Naive thymus-derived CD4-positive, alpha-beta T cell (primary cell): ENCODE results near the gene GDPD3. TPM values are rescaled to one million over a fixed set of nuclear protein-coding genes. Genes with fewer than 3 reads are reported as not detected.
A peak's percentile ranks its signal among the peaks of the same experiment; 100 is the strongest.

Experiments
- ATAC-seq: fragments of 150-1000 bp; cut with Tn5 transposase; 2 replicates; pipeline ENCODE4 v1.10.0; 2021; ENCODE audit warnings: mild to moderate bottlenecking, moderate library complexity
- CTCF ChIA-PET: fragments of 350-600 bp; sonication (Branson Sonifier 250); formaldehyde crosslinking; loops from one replicate; lab custom pipeline; 2021; ENCODE audit warnings: antibody characterized with exemption; lab: Charles Lee
- POLR2A ChIA-PET: fragments of 350-600 bp; sonication (Branson Sonifier 250); formaldehyde crosslinking; loops from one replicate; lab custom pipeline; 2021; ENCODE audit warnings: antibody characterized with exemption, inconsistent platforms; lab: Charles Lee
- DNase-seq, 9 donors: peaks; one replicate each; pipeline versions ENCODE4 v3.0.0 to v3.0.0-alpha.2; 2020 to 2022; ENCODE audit warnings: mixed read lengths in 1 of 9
- H3K27ac ChIP-seq: one replicate; pipeline ENCODE4 v1.7.0; 2013; ENCODE audit warnings: mild to moderate bottlenecking, low read depth, low read length, moderate library complexity
- H3K27me3 ChIP-seq, 2 donors: one replicate each; pipeline ENCODE4 v1.7.0; 2013; ENCODE audit warnings: low read length in 2 of 2, mild to moderate bottlenecking in 2 of 2, moderate library complexity in 2 of 2; ENCODE audit not compliant: control insufficient read depth in 2 of 2, insufficient read depth in 2 of 2
- H3K36me3 ChIP-seq, 3 experiments: 1 replicate in 2 of 3; 2 replicates in 1 of 3; pipeline ENCODE4 v1.7.0; 2013; ENCODE audit warnings: low read length in 3 of 3, mild to moderate bottlenecking in 3 of 3, moderate library complexity in 1 of 3; ENCODE audit not compliant: insufficient read depth in 3 of 3, control insufficient read depth in 2 of 3
- H3K4me1 ChIP-seq, 2 donors: one replicate each; pipeline ENCODE4 v1.7.0; 2013; ENCODE audit warnings: low read length in 2 of 2, mild to moderate bottlenecking in 2 of 2, moderate library complexity in 1 of 2; ENCODE audit not compliant: control insufficient read depth in 2 of 2, insufficient read depth in 2 of 2
- H3K4me3 ChIP-seq: 2 replicates; pipeline ENCODE4 v1.7.0; 2013; ENCODE audit warnings: mild to moderate bottlenecking, low read length
- H3K9me3 ChIP-seq, 3 experiments: 1 replicate in 2 of 3; 2 replicates in 1 of 3; pipeline ENCODE4 v1.7.0; 2013; ENCODE audit warnings: low read length in 3 of 3; ENCODE audit not compliant: control insufficient read depth in 2 of 3
- H3K27ac Mint-ChIP-seq, 9 donors: one replicate each; pipeline ENCODE4 v1.8.0; 2020 to 2022; ENCODE audit warnings: mixed read lengths in 9 of 9, mild to moderate bottlenecking in 8 of 9, moderate library complexity in 5 of 9, inconsistent platforms in 2 of 9
- H3K27me3 Mint-ChIP-seq, 5 donors: one replicate each; pipeline ENCODE4 v1.8.0; 2021 to 2022; ENCODE audit warnings: mixed read lengths in 5 of 5, mild to moderate bottlenecking in 1 of 5
- H3K36me3 Mint-ChIP-seq, 5 donors: one replicate each; pipeline ENCODE4 v1.8.0; 2020 to 2022; ENCODE audit warnings: mixed read lengths in 5 of 5, mild to moderate bottlenecking in 3 of 5, inconsistent platforms in 1 of 5
- H3K4me1 Mint-ChIP-seq, 7 donors: one replicate each; pipeline ENCODE4 v1.8.0; 2020 to 2022; ENCODE audit warnings: mixed read lengths in 7 of 7, mild to moderate bottlenecking in 3 of 7, inconsistent platforms in 1 of 7
- H3K4me3 Mint-ChIP-seq, 10 donors: one replicate each; pipeline ENCODE4 v1.8.0; 2020 to 2022; ENCODE audit warnings: mild to moderate bottlenecking in 10 of 10, mixed read lengths in 10 of 10, moderate library complexity in 6 of 10, inconsistent platforms in 2 of 10
- H3K9me3 Mint-ChIP-seq, 11 donors: one replicate each; pipeline ENCODE4 v1.8.0; 2020 to 2022; ENCODE audit warnings: mixed read lengths in 11 of 11, mild to moderate bottlenecking in 4 of 11, inconsistent platforms in 1 of 11, moderate library complexity in 1 of 11
- intact Hi-C, 2 donors: fragments of 100-400 bp; cut with micrococcal nuclease; formaldehyde crosslinking; loops; one replicate each; pipeline ENCODE4 v1.15.1; 2023
- polyA plus RNA-seq, 2 donors: library from polyadenylated mRNA; unstranded; fragments of 300-500 nt; fragmentation: Illumina TruSeq; gene quantifications; one replicate each; pipeline ENCODE4 v1.2.3, GENCODE V29; 2021
- total RNA-seq, 6 experiments: library from RNA in 5 of 6; stranded (reverse) in 5 of 6; gene quantifications; 1 replicate in 5 of 6; 2 replicates in 1 of 6; pipeline ENCODE4 v1.2.3 and lab custom pipeline; 2021 to 2026

Gene GDPD3
- total and polyA plus RNA-seq, 7 experiments from 2014 or later, result 7.9 to 39.3 (median 12.3) TPM; not detected in 2

- Mint-ChIP-seq H3K27ac (peak overlapping the region in 5 of 9 donors; percentile 2 to 81 (median 65)), H3K4me3 (no peak overlapping the region)
- DNase-seq, result no peak
These were observed 29.9 kb downstream of the GDPD3 start for GRCh38 chr16:30083216-30084055.

DNA sequence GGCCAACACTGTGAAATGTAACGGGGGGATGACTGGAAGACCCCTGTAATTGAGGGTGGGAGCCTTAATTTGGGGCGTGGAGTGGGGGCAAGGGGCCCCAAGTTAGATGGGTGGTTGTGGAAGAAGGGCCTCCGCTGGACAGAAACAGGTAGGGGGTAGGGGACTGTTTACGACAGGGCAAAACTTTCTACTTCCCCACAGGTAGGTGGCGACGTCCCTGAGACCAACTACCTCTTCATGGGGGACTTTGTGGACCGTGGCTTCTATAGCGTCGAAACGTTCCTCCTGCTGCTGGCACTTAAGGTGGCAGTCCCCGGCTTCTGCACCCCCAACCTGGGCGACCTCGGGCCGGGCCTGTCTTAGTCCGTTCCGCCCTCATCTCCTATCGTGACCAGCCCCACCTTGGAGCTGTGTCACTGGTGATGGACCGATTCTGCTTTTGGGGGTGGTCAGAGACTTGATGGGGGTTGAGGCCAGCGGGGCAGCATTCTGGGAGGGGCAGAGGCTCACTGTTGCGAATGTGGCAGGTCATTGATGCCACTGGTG, 30.7 kb downstream of the GDPD3 start:
- no peak for ATAC-seq
- H3K4me3 Mint-ChIP-seq, result no peak overlapping the region
- no peaks in the 10 kb centered on the region for H3K27me3 ChIP-seq
- ChIA-PET CTCF (interaction anchor here (0.9 kb wide), 1 partner anchor 9 kb away, joined by 3 read pairs; the partner anchor contains the start of gene TBX6), POLR2A (interaction anchor here (1.6 kb wide), 1 partner anchor 15 kb away, joined by 4 read pairs; no protein-coding TSS in a partner anchor)
- peaks cover 2 to 9% of the 10 kb centered on the region in 2 donors for H3K4me1 ChIP-seq
- H3K4me3 ChIP-seq, result no peak overlapping the region
- peak overlapping the region in 5 of 9 donors; percentile 14 to 73 (median 63) for H3K27ac Mint-ChIP-seq
- no peak for DNase-seq
- H3K4me1 Mint-ChIP-seq, result peaks cover 16 to 29% (median 20%) of the 10 kb centered on the region in 7 donors
- H3K27ac ChIP-seq, result no peak overlapping the region
- H3K36me3 ChIP-seq, result peaks cover 7 to 78% (median 27%) of the 10 kb centered on the region in 3 experiments
- no peaks in the 10 kb centered on the region for H3K9me3 ChIP-seq
- no peaks in the 10 kb centered on the region for H3K9me3 Mint-ChIP-seq
- H3K27me3 Mint-ChIP-seq, result no peaks in the 10 kb centered on the region
- intact Hi-C loops, result no loop called here
- peaks cover 0 to 38% (median 16%) of the 10 kb centered on the region in 5 donors for H3K36me3 Mint-ChIP-seq

More at GRCh38 chr16:30083216-30084055, 29.9 kb downstream of the GDPD3 start:
- H3K4me3 ChIP-seq, result no peak overlapping the region
- H3K27me3 ChIP-seq, result no peaks in the 10 kb centered on the region
- H3K9me3 ChIP-seq, result no peaks in the 10 kb centered on the region
- no peak for ATAC-seq
- ChIA-PET CTCF (no interaction called here), POLR2A (interaction anchor here (0.6 to 1.6 kb wide), 2 partner anchors 11 to 16 kb away, joined by 4 read pairs; no protein-coding TSS in a partner anchor)
- peaks cover 7 to 70% (median 27%) of the 10 kb centered on the region in 3 experiments for H3K36me3 ChIP-seq
- H3K4me1 Mint-ChIP-seq, result peaks cover 12 to 27% (median 15%) of the 10 kb centered on the region in 7 donors
- no peaks in the 10 kb centered on the region for H3K27me3 Mint-ChIP-seq
- peaks cover 0 to 33% (median 18%) of the 10 kb centered on the region in 5 donors for H3K36me3 Mint-ChIP-seq
- no peaks in the 10 kb centered on the region for H3K9me3 Mint-ChIP-seq
- H3K27ac ChIP-seq, result no peak overlapping the region
- peaks cover 0 to under 1% of the 10 kb centered on the region in 2 donors for H3K4me1 ChIP-seq
- intact Hi-C loops, result no loop called here

GRCh38 chr16:30079480-30079879, 33.9 kb downstream of the GDPD3 start:
- ChIA-PET CTCF (no interaction called here), POLR2A (interaction anchor here (0.7 to 10.7 kb wide), 6 partner anchors 13 to 106 kb away, joined by 3 to 177 read pairs (median 6); partner anchors contain the start of genes CORO1A, TBX6 and YPEL3)
- Mint-ChIP-seq H3K27me3 (peaks cover 0 to 2% (median 0%) of the 10 kb centered on the region in 5 donors), H3K4me3 (peak overlapping the region in 1 of 10 donors; percentile 76), H3K4me1 (peaks cover 35 to 48% (median 42%) of the 10 kb centered on the region in 7 donors), H3K36me3 (peaks cover 0 to 43% (median 9%) of the 10 kb centered on the region in 5 donors), H3K9me3 (no peaks in the 10 kb centered on the region), H3K27ac (peak overlapping the region in 7 of 9 donors; percentile 18 to 47 (median 25))
- Histone ChIP-seq H3K27ac (no peak overlapping the region), H3K4me3 (no peak overlapping the region), H3K4me1 (peaks cover 20 to 21% of the 10 kb centered on the region in 2 donors), H3K36me3 (peaks cover 7 to 76% (median 27%) of the 10 kb centered on the region in 3 experiments), H3K9me3 (no peaks in the 10 kb centered on the region), H3K27me3 (no peaks in the 10 kb centered on the region)
- no peak for ATAC-seq
- DNase-seq, result no peak
- intact Hi-C loops, result no loop called here

DNA sequence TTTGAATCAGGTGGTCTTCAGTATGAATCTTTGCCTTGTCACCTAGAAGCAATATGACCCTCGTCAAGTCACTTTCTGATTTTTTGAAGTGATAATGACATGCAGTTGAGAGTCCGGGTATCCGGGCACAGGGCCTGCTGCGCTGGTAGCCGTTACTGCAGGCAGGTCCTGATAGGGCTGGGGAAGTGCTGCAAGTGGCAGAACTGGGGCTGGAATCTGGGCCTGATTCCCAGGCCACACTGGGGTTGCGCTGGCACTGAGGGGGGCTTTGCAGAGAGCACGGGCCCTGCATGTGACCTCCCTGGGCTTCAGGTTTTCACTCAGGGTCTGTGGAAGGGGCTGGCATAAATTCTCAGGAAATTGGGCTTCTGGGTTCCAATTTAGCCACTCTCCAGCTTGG, 34.6 kb downstream of the GDPD3 start:
- POLR2A ChIA-PET, result interaction anchor here (1.0 to 10.7 kb wide), 5 partner anchors 12 to 107 kb away, joined by 3 to 177 read pairs (median 31); partner anchors contain the start of genes ALDOA, CORO1A, TBX6 and YPEL3
- peak overlapping the region in 2 of 9 donors; percentile 36 to 56 for H3K27ac Mint-ChIP-seq
- DNase-seq (no peak), ATAC-seq (no peak)
- intact Hi-C loops, result no loop called here
- H3K4me1 Mint-ChIP-seq, result peaks cover 29 to 49% (median 40%) of the 10 kb centered on the region in 7 donors
- H3K36me3 Mint-ChIP-seq, result peaks cover 0 to 40% (median 9%) of the 10 kb centered on the region in 5 donors
- Histone ChIP-seq H3K9me3 (no peaks in the 10 kb centered on the region), H3K27me3 (no peaks in the 10 kb centered on the region), H3K36me3 (peaks cover 7 to 68% (median 24%) of the 10 kb centered on the region in 3 experiments), H3K4me3 (no peak overlapping the region), H3K27ac (no peak overlapping the region), H3K4me1 (peaks cover 20 to 21% of the 10 kb centered on the region in 2 donors)
- H3K4me3 Mint-ChIP-seq, result peak overlapping the region in 2 of 10 donors; percentile 76 to 90
- CTCF ChIA-PET, result no interaction called here
- peaks cover 0 to 2% (median 0%) of the 10 kb centered on the region in 5 donors for H3K27me3 Mint-ChIP-seq
- H3K9me3 Mint-ChIP-seq, result no peaks in the 10 kb centered on the region

DNA sequence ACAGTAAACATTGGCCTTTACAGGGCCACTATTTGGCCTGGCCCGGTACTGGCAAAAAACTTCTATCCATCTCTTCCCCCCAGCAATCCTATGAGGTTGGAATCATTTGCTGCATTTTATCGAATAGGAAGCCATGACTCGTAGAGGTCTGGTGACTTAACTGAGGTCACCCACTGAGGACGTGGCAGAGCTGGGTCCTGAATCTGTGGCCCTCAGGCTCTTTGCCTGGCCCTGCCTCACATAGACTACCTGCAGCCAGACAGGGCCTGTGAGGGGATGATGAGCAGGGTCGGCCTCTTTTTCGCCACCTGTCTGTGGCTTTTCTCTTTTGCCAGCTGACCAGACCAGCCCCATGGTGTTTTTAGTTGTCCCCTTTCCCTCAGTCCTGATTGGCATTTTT, 35.7 kb downstream of the GDPD3 start:
- Mint-ChIP-seq H3K9me3 (no peaks in the 10 kb centered on the region), H3K27ac (peak overlapping the region; percentile 78 to 98 (median 92)), H3K4me1 (peaks cover 29 to 51% (median 39%) of the 10 kb centered on the region in 7 donors), H3K27me3 (peaks cover 0 to 2% (median 0%) of the 10 kb centered on the region in 5 donors), H3K4me3 (peak overlapping the region; percentile 41 to 99 (median 95)), H3K36me3 (peaks cover 0 to 35% (median 5%) of the 10 kb centered on the region in 5 donors)
- no peak overlapping the region for H3K4me3 ChIP-seq
- CTCF ChIA-PET, result interaction anchor here (3.8 kb wide), 1 partner anchor 14 kb away, joined by 18 read pairs; the partner anchor contains the start of gene TBX6
- ATAC-seq (no peak), DNase-seq (no peak)
- peaks cover 20 to 21% of the 10 kb centered on the region in 2 donors for H3K4me1 ChIP-seq
- intact Hi-C loops, result no loop called here
- peaks cover 5 to 58% (median 18%) of the 10 kb centered on the region in 3 experiments for H3K36me3 ChIP-seq
- no peaks in the 10 kb centered on the region for H3K27me3 ChIP-seq
- peak overlapping the region; percentile 85 for H3K27ac ChIP-seq
- H3K9me3 ChIP-seq, result no peaks in the 10 kb centered on the region
- POLR2A ChIA-PET, result interaction anchor here (3.7 to 10.7 kb wide), 3 partner anchors 12 to 108 kb away, joined by 31 to 177 read pairs (median 83); partner anchors contain the start of genes ALDOA, CORO1A, TBX6 and YPEL3
